Activated CD4-positive, alpha-beta T cell treated with anti-CD3 and anti-CD28 coated beads for 1 hour (primary cell): Measurements from ENCODE around the gene ASCL2.

ENCODE experiments used
- DNase-seq: peaks from one replicate; pipeline ENCODE4 v3.0.0-alpha.2; 2020

Gene ASCL2

GRCh38 chr11:2307501-2308331 is 37.3 kb upstream of the ASCL2 start:
- no peak for DNase-seq

GRCh38 chr11:2306877-2307500 is 36.6 kb upstream of the ASCL2 start:
- no peak for DNase-seq

- no peak for DNase-seq
Observed at GRCh38 chr11:2306452-2306823, 36.0 kb upstream of the ASCL2 start.

GRCh38 chr11:2305788-2306451 is 35.5 kb upstream of the ASCL2 start:
- DNase-seq: no peak

- DNase-seq: peak; percentile 71
Observed at GRCh38 chr11:2305140-2305778, 34.9 kb upstream of the ASCL2 start.

GRCh38 chr11:2304506-2305139 is 34.2 kb upstream of the ASCL2 start:
- no peak for DNase-seq

GRCh38 chr11:2303627-2304505 is 33.5 kb upstream of the ASCL2 start:
- no peak for DNase-seq

GRCh38 chr11:2302896-2303626 is 32.7 kb upstream of the ASCL2 start:
- no peak for DNase-seq

GRCh38 chr11:2302306-2302895 is 32.0 kb upstream of the ASCL2 start:
- no peak for DNase-seq

GRCh38 chr11:2301631-2302305 is 31.4 kb upstream of the ASCL2 start, which contains the start of the genes C11orf21 and TSPAN32:
Gene C11orf21, minus strand, starts transcription at chr11:2301918. Its CDS starts 110 bp downstream, at chr11:2301808.
Gene TSPAN32, plus strand, starts transcription at chr11:2302013. Its CDS starts 137 bp downstream, at chr11:2302150.
- DNase-seq: peak; percentile 31

GRCh38 chr11:2300936-2301630 is 30.7 kb upstream of the ASCL2 start:
- DNase-seq: no peak

- DNase-seq: no peak
Observed at GRCh38 chr11:2300290-2300935, 30.0 kb upstream of the ASCL2 start.

GRCh38 chr11:2299773-2300172 is 29.4 kb upstream of the ASCL2 start:
- DNase-seq: no peak

GRCh38 chr11:2298795-2299761 is 28.7 kb upstream of the ASCL2 start:
- no peak for DNase-seq

GRCh38 chr11:2298131-2298794 is 27.9 kb upstream of the ASCL2 start:
- no peak for DNase-seq

- DNase-seq: no peak
Observed at GRCh38 chr11:2297623-2298030, 27.2 kb upstream of the ASCL2 start.
